ENCODE results near the gene PIAS4.

The PIAS4 gene

DNA sequence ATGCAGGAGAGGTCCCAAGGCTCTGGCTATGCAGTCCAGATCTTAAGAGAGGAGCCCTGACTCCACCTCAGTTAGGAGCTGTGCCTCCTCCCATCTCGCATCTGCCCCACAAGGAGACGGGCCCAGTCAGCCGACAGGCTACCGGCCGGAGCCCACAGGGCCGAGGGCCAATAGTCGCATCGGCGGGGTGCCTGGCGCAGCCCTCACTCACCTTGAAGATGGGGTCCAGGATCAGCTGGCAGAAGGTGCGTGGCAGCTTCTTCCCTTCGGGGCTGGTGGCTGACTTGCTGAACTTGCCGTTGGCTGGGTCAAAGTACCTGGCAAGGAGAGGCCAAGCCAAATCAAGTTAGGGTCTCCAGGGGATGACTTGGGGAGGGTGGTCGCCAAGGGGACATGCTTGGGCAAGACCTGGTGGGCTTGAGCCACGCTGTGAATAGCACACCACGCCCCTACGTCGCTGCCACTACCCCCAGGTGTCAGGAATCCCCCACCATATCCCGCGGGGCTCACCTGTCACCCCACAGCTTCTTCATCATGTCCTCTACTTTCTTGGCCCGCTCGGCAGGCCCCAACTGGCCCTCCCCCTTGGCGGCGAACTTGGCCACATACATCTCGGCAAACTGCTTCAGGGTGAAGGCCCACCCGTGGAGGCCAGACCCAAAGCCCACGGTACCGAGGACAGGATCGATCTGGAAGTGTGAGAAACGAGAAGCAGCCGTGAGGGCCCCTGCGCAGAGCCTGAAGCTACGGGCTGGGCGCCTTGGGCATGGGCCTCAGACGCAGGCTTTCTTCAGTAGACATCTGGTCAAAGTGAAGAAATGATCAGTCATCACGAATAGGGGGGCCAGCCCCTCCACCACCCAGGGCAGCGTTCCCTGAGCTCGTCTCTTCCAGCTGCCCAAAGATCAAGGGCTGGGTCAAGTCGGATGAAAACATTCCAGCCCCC, 25.5 kb upstream of the PIAS4 start:
- peak overlapping the region; percentile 99 for H3K27ac Mint-ChIP-seq
- ATAC-seq (replicated peaks) (no peak), DNase-seq (no peak)
- peaks cover 41 to 64% of the 10 kb centered on the region in 2 donors for H3K4me1 Mint-ChIP-seq
- no peaks in the 10 kb centered on the region for H3K27me3 Mint-ChIP-seq
- H3K36me3 Mint-ChIP-seq, result peaks cover 63 to 69% of the 10 kb centered on the region in 2 donors
- peak overlapping the region; percentile 43 to 93 for H3K4me3 Mint-ChIP-seq
- H3K9me3 Mint-ChIP-seq, result no peaks in the 10 kb centered on the region

DNA sequence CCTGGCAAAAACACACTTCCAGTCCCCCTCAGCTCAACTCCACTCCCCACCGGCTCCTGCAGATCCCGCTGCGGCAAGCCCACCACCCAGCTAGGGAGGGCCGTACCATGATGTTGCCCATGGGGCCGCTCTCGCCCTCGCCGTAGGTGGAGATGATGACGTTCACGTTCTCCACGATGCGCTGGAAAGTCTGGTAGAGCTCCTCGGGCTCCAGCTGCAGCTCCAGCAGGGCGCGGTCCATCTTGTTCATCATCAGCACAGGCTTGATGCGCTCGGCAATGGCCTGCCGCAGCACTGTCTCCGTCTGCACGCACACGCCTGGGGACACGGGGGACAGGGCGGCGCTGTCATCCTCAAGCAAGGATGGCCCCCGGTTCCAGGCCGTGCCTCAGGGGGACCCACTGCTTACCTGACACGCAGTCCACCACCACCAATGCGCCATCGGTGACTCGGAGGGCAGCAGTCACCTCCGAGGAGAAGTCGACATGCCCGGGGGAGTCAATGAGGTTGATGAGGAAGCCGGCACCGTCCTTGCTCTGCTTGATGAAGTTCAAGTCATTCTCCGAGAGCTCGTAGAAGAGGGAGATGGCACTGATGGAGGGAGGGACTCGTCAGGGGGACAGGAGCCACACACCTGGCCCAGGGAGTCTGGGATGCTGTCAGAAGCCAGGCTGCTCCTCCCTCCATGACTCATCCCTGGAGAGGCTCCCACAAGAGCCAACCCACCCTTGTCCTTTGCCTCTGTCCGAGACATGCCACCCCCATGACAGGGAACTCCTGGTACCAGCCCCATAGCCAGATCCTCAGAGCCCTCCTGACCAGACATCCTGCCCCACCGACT, 24.6 kb upstream of the PIAS4 start:
- H3K27me3 Mint-ChIP-seq, result no peaks in the 10 kb centered on the region
- H3K36me3 Mint-ChIP-seq, result peaks cover 54 to 59% of the 10 kb centered on the region in 2 donors
- peak overlapping the region; percentile 93 to 95 for H3K4me3 Mint-ChIP-seq
- ATAC-seq (replicated peaks), result no peak
- peaks cover 37 to 65% of the 10 kb centered on the region in 2 donors for H3K4me1 Mint-ChIP-seq
- no peaks in the 10 kb centered on the region for H3K9me3 Mint-ChIP-seq
- H3K27ac Mint-ChIP-seq, result peak overlapping the region; percentile 99
- DNase-seq, result no peak

DNA sequence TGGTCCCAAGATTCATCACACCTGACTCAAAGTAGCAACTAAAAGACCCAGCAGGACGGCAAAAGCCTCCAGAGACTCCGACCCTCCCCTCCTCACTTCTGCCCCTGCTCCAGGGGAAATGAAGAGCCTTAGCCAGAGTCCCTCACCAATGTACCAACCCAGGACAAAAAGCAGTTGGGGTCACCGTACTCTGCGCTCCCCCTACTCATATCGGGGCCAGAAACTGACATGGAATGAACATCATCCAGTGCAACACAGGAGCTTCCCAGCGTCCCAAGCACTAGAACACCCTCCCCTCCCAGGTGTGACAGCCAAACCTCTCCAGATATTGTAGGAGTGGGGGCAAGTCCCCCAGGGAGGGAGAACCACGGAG, 24.0 kb upstream of the PIAS4 start:
- Mint-ChIP-seq H3K36me3 (peaks cover 49 to 55% of the 10 kb centered on the region in 2 donors), H3K27me3 (no peaks in the 10 kb centered on the region), H3K4me3 (peak overlapping the region; percentile 93 to 95), H3K27ac (peak overlapping the region; percentile 99), H3K9me3 (no peaks in the 10 kb centered on the region), H3K4me1 (peaks cover 36 to 63% of the 10 kb centered on the region in 2 donors)
- DNase-seq (no peak), ATAC-seq (replicated peaks) (no peak)

DNA sequence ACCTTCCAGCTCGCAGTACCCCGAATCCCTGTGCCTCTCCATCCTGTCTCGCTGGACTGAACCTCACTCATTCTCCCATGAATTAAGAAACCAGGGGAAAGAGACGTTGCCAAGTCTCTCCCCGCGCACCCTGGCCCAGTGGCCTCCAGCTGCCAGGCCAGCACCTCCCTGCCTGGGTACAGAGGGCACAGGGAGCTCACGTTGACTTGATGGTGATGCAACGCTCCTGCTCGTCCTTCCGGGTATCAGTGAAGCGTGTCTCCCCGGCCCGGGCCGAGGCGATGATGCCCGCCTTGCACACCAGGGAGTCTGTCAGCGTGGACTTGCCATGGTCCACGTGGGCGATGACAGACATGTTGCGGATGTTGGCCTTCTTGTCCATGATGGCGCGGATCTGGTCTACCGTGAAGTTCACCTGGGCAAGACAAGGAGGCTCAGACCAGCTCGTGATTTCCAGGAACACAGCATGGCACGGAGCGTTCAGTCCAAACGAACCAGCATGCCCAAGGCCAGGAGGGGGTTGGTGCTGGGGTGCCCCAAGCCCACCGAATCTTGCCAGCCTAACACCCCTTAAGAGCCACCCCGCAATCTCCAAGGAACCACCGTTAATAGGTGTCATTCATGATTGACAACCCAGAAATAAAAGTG, 23.5 kb upstream of the PIAS4 start:
- Mint-ChIP-seq H3K9me3 (no peaks in the 10 kb centered on the region), H3K36me3 (peaks cover 47 to 53% of the 10 kb centered on the region in 2 donors), H3K4me3 (peak overlapping the region; percentile 93 to 95), H3K27me3 (no peaks in the 10 kb centered on the region), H3K4me1 (peaks cover 36 to 63% of the 10 kb centered on the region in 2 donors), H3K27ac (peak overlapping the region; percentile 99)
- DNase-seq, result no peak
- ATAC-seq (replicated peaks), result peak in 1 of 2 donors; percentile 5

DNA sequence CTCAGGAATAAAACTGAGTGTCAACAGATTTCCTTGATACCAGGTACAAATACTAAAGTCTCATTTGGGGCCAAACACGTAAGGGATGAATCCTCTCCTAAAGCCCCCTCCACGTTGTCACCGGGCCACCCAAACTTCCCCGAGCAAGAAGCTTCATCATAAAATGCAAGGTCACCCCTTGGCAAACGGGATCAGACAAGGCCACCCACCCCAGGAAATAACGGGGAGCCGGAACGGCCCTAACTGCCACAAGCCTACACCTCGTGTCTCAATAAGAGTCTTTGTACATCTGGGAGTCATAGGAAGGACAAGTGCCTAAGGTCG, 23.0 kb upstream of the PIAS4 start:
- no peak for ATAC-seq (replicated peaks)
- peaks cover 42 to 48% of the 10 kb centered on the region in 2 donors for H3K36me3 Mint-ChIP-seq
- H3K27ac Mint-ChIP-seq, result peak overlapping the region; percentile 99
- H3K9me3 Mint-ChIP-seq, result no peaks in the 10 kb centered on the region
- peaks cover 35 to 65% of the 10 kb centered on the region in 2 donors for H3K4me1 Mint-ChIP-seq
- H3K27me3 Mint-ChIP-seq, result no peaks in the 10 kb centered on the region
- peak overlapping the region; percentile 93 to 95 for H3K4me3 Mint-ChIP-seq
- no peak for DNase-seq

DNA sequence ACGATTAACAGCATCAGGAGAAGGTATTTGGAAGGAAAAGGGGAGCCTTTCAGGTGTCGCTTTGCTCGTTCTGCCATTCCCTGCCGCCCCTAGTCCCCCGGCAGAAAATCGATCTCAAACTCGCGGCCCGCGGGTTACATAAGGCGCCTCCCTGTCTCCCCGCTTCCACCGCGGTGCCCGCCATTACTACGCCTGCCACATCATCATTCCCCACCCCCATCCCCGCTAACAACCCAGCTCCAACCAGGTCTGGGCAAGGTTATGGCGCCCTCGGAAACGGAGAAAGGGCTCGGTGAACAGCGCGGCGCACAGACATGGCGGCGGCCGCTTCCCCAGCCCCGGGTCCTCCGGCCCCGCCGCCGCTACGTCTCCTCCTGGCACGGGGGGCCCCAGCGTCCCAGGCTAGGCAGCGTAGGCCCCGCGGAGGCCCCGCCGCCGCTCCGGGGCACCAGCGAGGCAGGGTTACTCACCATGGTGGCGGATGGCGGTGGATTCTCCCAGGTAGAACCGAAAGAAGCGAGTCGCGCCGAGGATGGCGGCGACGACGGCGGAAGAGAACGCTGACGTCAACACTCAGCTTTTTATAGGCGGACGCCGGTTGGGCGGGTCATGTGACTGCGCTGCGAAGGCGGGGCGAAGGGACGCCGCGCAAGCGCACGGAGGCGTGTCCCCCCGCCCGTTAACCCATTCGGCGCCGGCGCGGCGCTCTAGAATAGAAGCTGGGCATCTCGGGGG, 22.5 kb upstream of the PIAS4 start, which contains the start of gene EEF2:
Gene EEF2 (minus strand): TSS at position 556 of the 735 bp plus-strand sequence. CDS start 83 bp downstream, at position 473.
- Mint-ChIP-seq H3K4me1 (peaks cover 32 to 62% of the 10 kb centered on the region in 2 donors), H3K27ac (peak within 1 kb of the TSS; percentile 99), H3K36me3 (peaks cover 37 to 43% of the 10 kb centered on the region in 2 donors), H3K27me3 (no peaks in the 10 kb centered on the region), H3K9me3 (no peaks in the 10 kb centered on the region), H3K4me3 (peak within 1 kb of the TSS; percentile 93 to 95)
- peak; percentile 38 to 48 for ATAC-seq (replicated peaks)
- DNase-seq, result peak; percentile 84

DNA sequence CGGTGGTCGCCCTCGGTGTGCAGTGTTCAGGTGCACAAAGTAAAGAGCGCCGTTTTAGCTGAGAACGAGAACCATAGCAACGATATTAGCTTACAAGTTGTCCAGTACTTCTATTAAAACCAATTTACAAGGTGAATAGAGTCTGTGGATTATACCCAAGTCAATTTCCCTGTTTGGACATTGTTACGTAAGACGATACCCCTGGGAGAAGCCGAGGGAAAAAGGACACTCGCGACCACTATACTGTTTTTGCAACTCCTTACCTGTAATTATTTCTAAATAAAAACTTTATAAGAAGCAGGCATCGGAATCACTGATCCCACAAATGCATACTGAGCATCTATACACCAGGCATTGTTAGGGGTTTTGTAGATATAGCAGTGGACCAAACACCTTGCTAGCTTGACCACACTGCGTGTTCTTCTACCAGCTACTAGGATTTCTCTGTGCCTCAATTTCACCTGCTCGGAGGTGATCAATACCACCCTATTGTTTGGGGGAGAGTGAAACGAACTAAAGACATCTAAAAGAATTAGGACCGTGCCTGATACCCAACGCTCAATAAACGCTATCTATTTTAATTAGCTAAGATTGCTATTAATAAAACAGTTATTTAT, 21.8 kb upstream of the PIAS4 start:
- Mint-ChIP-seq H3K9me3 (peaks cover under 1 to 1% of the 10 kb centered on the region in 2 donors), H3K4me1 (peaks cover 35 to 64% of the 10 kb centered on the region in 2 donors), H3K4me3 (peak overlapping the region; percentile 93 to 95), H3K27ac (peak overlapping the region; percentile 99), H3K36me3 (peaks cover 34 to 44% of the 10 kb centered on the region in 2 donors), H3K27me3 (no peaks in the 10 kb centered on the region)
- ATAC-seq (replicated peaks), result no peak
- no peak for DNase-seq

DNA sequence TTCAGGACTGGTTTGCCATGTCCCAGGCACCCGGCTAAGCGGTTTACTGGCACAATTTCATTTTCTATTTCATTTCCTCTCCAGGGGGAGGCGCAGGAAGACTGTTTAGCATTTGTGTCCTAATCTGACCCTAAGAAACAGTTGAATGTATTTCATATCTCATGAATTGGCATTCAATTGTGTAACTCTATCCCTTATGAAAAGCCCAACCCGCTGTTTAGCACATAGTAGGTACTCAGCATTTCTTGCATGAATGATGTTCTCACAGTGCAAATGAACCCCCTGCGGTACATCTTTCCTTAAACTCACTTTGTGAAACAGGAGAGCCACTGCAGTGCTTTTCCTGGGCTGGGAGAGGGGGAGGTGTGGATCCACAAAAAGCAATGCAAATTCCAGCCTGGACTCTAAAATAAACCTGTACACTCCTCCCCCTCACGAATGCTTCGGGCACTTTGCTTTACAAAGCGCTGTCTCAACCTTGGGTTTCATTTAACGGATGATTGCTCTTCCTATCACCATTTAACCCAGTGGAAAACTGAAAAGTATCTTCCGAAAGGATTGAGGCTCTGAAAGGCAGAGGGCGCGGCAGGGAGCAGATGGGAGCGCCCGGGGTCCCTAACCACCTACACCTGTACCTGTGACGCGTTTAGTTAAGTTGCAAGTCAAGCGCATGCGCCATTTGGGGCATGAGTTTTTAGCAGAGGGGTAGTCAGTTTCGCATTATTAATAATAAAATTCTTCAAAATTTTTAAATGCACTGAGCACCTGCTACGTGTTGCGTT, 21.1 kb upstream of the PIAS4 start:
- peak overlapping the region; percentile 93 for H3K4me3 Mint-ChIP-seq
- H3K27me3 Mint-ChIP-seq, result no peaks in the 10 kb centered on the region
- H3K27ac Mint-ChIP-seq, result peak overlapping the region; percentile 95
- DNase-seq, result peak; percentile 58
- peak; percentile 37 to 42 for ATAC-seq (replicated peaks)
- H3K4me1 Mint-ChIP-seq, result peaks cover 35 to 64% of the 10 kb centered on the region in 2 donors
- H3K9me3 Mint-ChIP-seq, result peaks cover 2 to 4% of the 10 kb centered on the region in 2 donors
- peaks cover 32 to 43% of the 10 kb centered on the region in 2 donors for H3K36me3 Mint-ChIP-seq

DNA sequence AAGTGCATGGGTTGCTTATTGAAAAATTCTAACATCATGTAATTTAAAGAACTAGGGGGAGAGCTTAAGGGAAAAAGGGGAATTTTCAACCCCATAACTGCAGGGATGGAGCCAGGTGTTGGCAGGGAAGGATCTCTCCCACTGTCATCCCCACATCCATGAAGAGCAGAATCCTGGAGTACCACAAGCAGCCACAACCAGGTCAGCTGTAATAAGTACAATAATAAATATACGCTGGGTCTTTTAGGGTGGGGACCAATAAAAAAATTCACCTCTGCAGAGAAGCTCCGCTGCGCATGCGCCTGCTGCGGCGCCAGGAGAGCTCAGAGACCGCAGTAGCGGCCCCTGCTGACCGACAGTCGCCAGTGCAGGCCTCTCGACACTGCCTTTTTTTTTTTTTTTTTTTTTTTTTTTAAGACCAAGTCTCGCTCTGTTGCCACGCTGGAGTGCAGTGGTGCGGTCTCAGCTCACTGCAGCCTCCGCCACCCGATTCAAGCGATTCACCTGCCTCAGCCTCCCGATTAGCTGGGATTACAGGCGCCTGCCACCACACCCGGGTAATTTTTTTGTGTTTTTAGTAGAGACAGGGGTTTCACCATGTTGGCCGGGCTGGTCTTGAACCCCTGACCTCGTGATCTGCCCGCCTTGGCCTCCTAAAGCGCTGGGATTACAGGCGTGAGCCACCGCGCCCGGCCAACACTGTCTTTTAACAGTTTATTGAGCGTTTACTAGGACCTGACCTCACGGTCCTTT, 19.7 kb upstream of the PIAS4 start:
- peaks cover 29 to 52% of the 10 kb centered on the region in 2 donors for H3K4me1 Mint-ChIP-seq

DNA sequence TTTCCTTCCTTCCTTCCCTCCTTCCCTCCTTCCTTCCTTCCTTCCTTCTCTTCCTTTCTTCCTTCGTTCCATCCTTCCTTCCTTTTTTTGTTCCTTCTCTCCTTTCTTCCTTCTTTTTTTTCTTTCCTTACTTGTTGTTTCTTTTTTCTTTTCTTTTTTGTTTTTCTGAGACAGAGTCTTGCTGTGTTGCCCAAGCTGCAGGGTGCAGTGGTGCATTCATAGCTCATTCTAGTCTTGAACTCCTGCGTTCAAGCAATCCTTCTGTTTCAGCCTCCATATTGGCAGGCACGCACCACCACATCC, 16.8 kb upstream of the PIAS4 start:
- Mint-ChIP-seq H3K27me3 (no peaks in the 10 kb centered on the region), H3K36me3 (peaks cover 0 to 3% of the 10 kb centered on the region in 2 donors), H3K27ac (peak overlapping the region; percentile 89), H3K4me1 (peaks cover 14 to 32% of the 10 kb centered on the region in 2 donors), H3K4me3 (peak overlapping the region in 1 of 2 donors; percentile 45), H3K9me3 (peaks cover 2 to 4% of the 10 kb centered on the region in 2 donors)
- ATAC-seq (replicated peaks) (no peak), DNase-seq (no peak)

More for the DNA sequence above, 19.7 kb upstream of the PIAS4 start:
- ATAC-seq (replicated peaks) (peak; percentile 22 to 44), DNase-seq (peak; percentile 80)
- peak overlapping the region; percentile 92 for H3K27ac Mint-ChIP-seq
- H3K4me3 Mint-ChIP-seq, result peak overlapping the region; percentile 69 to 93
- no peaks in the 10 kb centered on the region for H3K27me3 Mint-ChIP-seq
- peaks cover 2 to 4% of the 10 kb centered on the region in 2 donors for H3K9me3 Mint-ChIP-seq
- peaks cover 25 to 29% of the 10 kb centered on the region in 2 donors for H3K36me3 Mint-ChIP-seq

DNA sequence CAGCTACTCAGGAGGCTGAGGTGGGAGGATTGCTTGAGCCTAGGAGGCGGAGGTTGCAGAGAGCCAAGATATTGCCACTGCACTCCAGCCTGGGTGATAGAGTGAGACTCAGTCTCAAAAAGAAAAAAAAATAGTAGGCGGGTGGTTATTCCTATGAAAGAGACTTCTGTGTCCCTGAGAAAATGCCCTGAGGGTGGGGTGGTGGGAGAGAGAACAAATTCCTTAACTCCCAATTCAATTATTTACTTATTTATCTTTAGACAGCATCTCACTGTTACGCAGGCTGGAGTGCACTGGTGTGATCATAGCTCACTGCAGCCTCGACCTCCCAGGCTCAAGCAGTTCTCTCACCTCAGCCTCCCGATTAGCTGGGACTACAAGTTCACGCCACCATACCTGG, 11.9 kb upstream of the PIAS4 start:
- Mint-ChIP-seq H3K36me3 (peaks cover 0 to 3% of the 10 kb centered on the region in 2 donors), H3K27me3 (no peaks in the 10 kb centered on the region), H3K9me3 (peaks cover 2 to 4% of the 10 kb centered on the region in 2 donors), H3K4me3 (no peak overlapping the region), H3K4me1 (peaks cover 3 to 5% of the 10 kb centered on the region in 2 donors), H3K27ac (no peak overlapping the region)
- no peak for DNase-seq
- no peak for ATAC-seq (replicated peaks)

Measured in stimulated activated naive B cell treated with anti-CD40 and anti-IgM and Interleukin-4, amounts not matched to agents 10 μg/mL and 1 μg/mL and 100 μg/mL, for 72 hours (primary cell).